HepG2 (cell line): ENCODE results near the gene NCCRP1.

Source experiments
- ARNT ChIP-seq: fragments of 450-650 bp; IDR thresholded peaks from 2 replicates; pipeline ENCODE4 v1.6.1; 2017
- ESRRA ChIP-seq: sonication (generic); formaldehyde crosslinking; IDR thresholded peaks from 2 replicates; pipeline ENCODE4 v1.5.1; 2020; ENCODE audit warnings: mild to moderate bottlenecking, low read depth, missing genetic modification reagents
- FOXP1 ChIP-seq, 2 experiments: fragments of 450-650 bp in 1 of 2; IDR thresholded peaks; 2 replicates each; pipeline ENCODE4 v1.6.1; 2017 to 2018; ENCODE audit warnings: antibody characterized with exemption in 1 of 2
- PBX3 ChIP-seq: sonication (generic); formaldehyde crosslinking; IDR thresholded peaks from 2 replicates; pipeline ENCODE4 v1.8.1; 2023; ENCODE audit warnings: missing genetic modification reagents, inconsistent platforms, borderline replicate concordance
- SNRNP70 ChIP-seq: fragments of 200-400 bp; formaldehyde crosslinking; IDR thresholded peaks from 2 replicates; pipeline ENCODE4 v1.6.1; 2017; ENCODE audit warnings: mild to moderate bottlenecking, low read depth, low read length, moderate library complexity
- USF2 ChIP-seq, 2 experiments: sonication (generic) in 1 of 2; formaldehyde crosslinking in 1 of 2; IDR thresholded peaks; 2 replicates each; pipeline versions ENCODE4 v1.5.1 to v1.6.1; 2011 to 2020; ENCODE audit warnings: borderline replicate concordance in 1 of 2, low read depth in 1 of 2, low read length in 1 of 2, mild to moderate bottlenecking in 1 of 2, missing genetic modification reagents in 1 of 2, moderate library complexity in 1 of 2
- ZFP36 ChIP-seq: fragments of 150-350 bp; IDR thresholded peaks from 2 replicates; pipeline ENCODE4 v1.6.1; 2018; ENCODE audit warnings: borderline replicate concordance, low read length, low read depth; ENCODE audit not compliant: partially characterized antibody
- ZNF451 ChIP-seq: sonication (generic); formaldehyde crosslinking; IDR thresholded peaks from 2 replicates; pipeline ENCODE4 v1.5.0; 2020; ENCODE audit warnings: mild to moderate bottlenecking, missing genetic modification reagents
- ZZZ3 ChIP-seq: sonication (generic); formaldehyde crosslinking; IDR thresholded peaks from 2 replicates; pipeline ENCODE4 v1.4.0; 2020; ENCODE audit warnings: missing genetic modification reagents, mild to moderate bottlenecking, borderline replicate concordance
- TF ChIP-seq, protein P1 (sequence below): sonication (generic); formaldehyde crosslinking; IDR thresholded peaks from 2 replicates; pipeline ENCODE4 v1.5.0; 2020; ENCODE audit warnings: mild to moderate bottlenecking, missing genetic modification reagents, moderate library complexity

GRCh38 chr19:39154629-39155100 lies 42.1 kb upstream of the NCCRP1 start:
- TF ChIP-seq ESRRA (CRISPR knock-in tag) (no peak), FOXP1 (IDR thresholded peaks at IDR 0.05) (no peak), FOXP1 (CRISPR knock-in tag; IDR thresholded peaks at IDR 0.05) (no peak), ZNF451 (CRISPR knock-in tag) (no peak), PBX3 (CRISPR knock-in tag) (no peak), SNRNP70 (no peak), USF2 (IDR thresholded peaks at IDR 0.05; ENCODE audit: low read depth, low read length) (no peak), USF2 (CRISPR knock-in tag; IDR thresholded peaks at IDR 0.05; ENCODE audit: borderline replicate concordance) (no peak), ZFP36 (no peak), ZZZ3 (CRISPR knock-in tag) (no peak), ARNT (no peak)
- TF ChIP-seq, protein P1, sequence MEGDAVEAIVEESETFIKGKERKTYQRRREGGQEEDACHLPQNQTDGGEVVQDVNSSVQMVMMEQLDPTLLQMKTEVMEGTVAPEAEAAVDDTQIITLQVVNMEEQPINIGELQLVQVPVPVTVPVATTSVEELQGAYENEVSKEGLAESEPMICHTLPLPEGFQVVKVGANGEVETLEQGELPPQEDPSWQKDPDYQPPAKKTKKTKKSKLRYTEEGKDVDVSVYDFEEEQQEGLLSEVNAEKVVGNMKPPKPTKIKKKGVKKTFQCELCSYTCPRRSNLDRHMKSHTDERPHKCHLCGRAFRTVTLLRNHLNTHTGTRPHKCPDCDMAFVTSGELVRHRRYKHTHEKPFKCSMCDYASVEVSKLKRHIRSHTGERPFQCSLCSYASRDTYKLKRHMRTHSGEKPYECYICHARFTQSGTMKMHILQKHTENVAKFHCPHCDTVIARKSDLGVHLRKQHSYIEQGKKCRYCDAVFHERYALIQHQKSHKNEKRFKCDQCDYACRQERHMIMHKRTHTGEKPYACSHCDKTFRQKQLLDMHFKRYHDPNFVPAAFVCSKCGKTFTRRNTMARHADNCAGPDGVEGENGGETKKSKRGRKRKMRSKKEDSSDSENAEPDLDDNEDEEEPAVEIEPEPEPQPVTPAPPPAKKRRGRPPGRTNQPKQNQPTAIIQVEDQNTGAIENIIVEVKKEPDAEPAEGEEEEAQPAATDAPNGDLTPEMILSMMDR (CRISPR knock-in tag): no peak
